CD4-positive, alpha-beta memory T cell (primary cell): ENCODE data around the gene HCLS1. TPM values are rescaled to one million over a fixed set of nuclear protein-coding genes. Genes with fewer than 3 reads are reported as not detected.

Experiments
- CTCF ChIA-PET: fragments of 350-600 bp; sonication (Branson Sonifier 250); formaldehyde crosslinking; loops from one replicate; lab custom pipeline; 2021; ENCODE audit warnings: inconsistent platforms; ENCODE audit not compliant: partially characterized antibody; lab: Charles Lee
- POLR2A ChIA-PET: fragments of 350-600 bp; sonication (Branson Sonifier 250); formaldehyde crosslinking; loops from one replicate; lab custom pipeline; 2021; ENCODE audit not compliant: partially characterized antibody; lab: Charles Lee
- DNase-seq, 5 donors: peaks; one replicate each; pipeline versions ENCODE4 v3.0.0 to v3.0.0-alpha.2; 2020 to 2022; ENCODE audit warnings: mixed read lengths in 1 of 5
- H3K27ac ChIP-seq: one replicate; pipeline ENCODE4 v1.7.0; 2013; ENCODE audit warnings: low read depth, low read length
- H3K27me3 ChIP-seq: 2 replicates; pipeline ENCODE4 v1.7.0; 2013; ENCODE audit warnings: mild to moderate bottlenecking, low read length, moderate library complexity; ENCODE audit not compliant: insufficient read depth
- H3K36me3 ChIP-seq: 2 replicates; pipeline ENCODE4 v1.7.0; 2013; ENCODE audit warnings: mild to moderate bottlenecking, low read length, moderate library complexity; ENCODE audit not compliant: insufficient read depth
- H3K4me1 ChIP-seq: 2 replicates; pipeline ENCODE4 v1.7.0; 2013; ENCODE audit warnings: mild to moderate bottlenecking, low read length, moderate library complexity; ENCODE audit not compliant: insufficient read depth
- H3K4me3 ChIP-seq, 2 donors: one replicate each; pipeline ENCODE4 v1.7.0; 2013; ENCODE audit warnings: low read length in 2 of 2, mild to moderate bottlenecking in 1 of 2
- H3K9me3 ChIP-seq, 2 donors: one replicate each; pipeline ENCODE4 v1.7.0; 2013; ENCODE audit warnings: low read length in 2 of 2, control low read depth in 1 of 2; ENCODE audit not compliant: control insufficient read depth in 1 of 2
- H3K27ac Mint-ChIP-seq, 7 donors: one replicate each; pipeline ENCODE4 v1.8.0; 2020 to 2021; ENCODE audit warnings: mixed read lengths in 7 of 7, mild to moderate bottlenecking in 6 of 7, inconsistent platforms in 3 of 7, moderate library complexity in 3 of 7
- H3K27me3 Mint-ChIP-seq, 2 donors: one replicate each; pipeline ENCODE4 v1.8.0; 2020 to 2021; ENCODE audit warnings: mixed read lengths in 2 of 2
- H3K36me3 Mint-ChIP-seq, 2 donors: one replicate each; pipeline ENCODE4 v1.8.0; 2020 to 2021; ENCODE audit warnings: mixed read lengths in 2 of 2, inconsistent platforms in 1 of 2, mild to moderate bottlenecking in 1 of 2
- H3K4me1 Mint-ChIP-seq, 4 donors: one replicate each; pipeline ENCODE4 v1.8.0; 2020 to 2021; ENCODE audit warnings: mixed read lengths in 4 of 4, mild to moderate bottlenecking in 1 of 4
- H3K4me3 Mint-ChIP-seq, 8 donors: one replicate each; pipeline ENCODE4 v1.8.0; 2020 to 2021; ENCODE audit warnings: mixed read lengths in 8 of 8, mild to moderate bottlenecking in 7 of 8, moderate library complexity in 6 of 8, inconsistent platforms in 3 of 8
- H3K9me3 Mint-ChIP-seq, 8 donors: one replicate each; pipeline ENCODE4 v1.8.0; 2020 to 2021; ENCODE audit warnings: mixed read lengths in 8 of 8, mild to moderate bottlenecking in 5 of 8, inconsistent platforms in 3 of 8, moderate library complexity in 1 of 8
- intact Hi-C: fragments of 100-400 bp; cut with micrococcal nuclease; formaldehyde crosslinking; loops from one replicate; pipeline ENCODE4 v1.15.1; 2023
- polyA plus RNA-seq, 2 donors: library from polyadenylated mRNA; unstranded; fragments of 300-500 nt; fragmentation: Illumina TruSeq; gene quantifications; one replicate each; pipeline ENCODE4 v1.2.3, GENCODE V29; 2021
- total RNA-seq, 2 experiments: library from RNA; stranded (reverse); gene quantifications; one replicate each; pipeline ENCODE4 v1.2.3, GENCODE V29; 2021

HCLS1 gene
- total and polyA plus RNA-seq, 4 experiments from 2014 or later = 336 to 503 (median 389) TPM

- peaks cover 71 to 79% of the 10 kb centered on the region in 2 donors for H3K36me3 Mint-ChIP-seq
- H3K4me3 Mint-ChIP-seq = no peak overlapping the region
- ChIA-PET POLR2A (no interaction called here), CTCF (no interaction called here)
- H3K27ac Mint-ChIP-seq = peak overlapping the region in 6 of 7 donors; percentile 3 to 46 (median 30)
- H3K4me3 ChIP-seq = no peak overlapping the region
- intact Hi-C loops = no loop called here
- H3K27ac ChIP-seq = no peak overlapping the region
- DNase-seq = no peak
- H3K9me3 Mint-ChIP-seq = no peaks in the 10 kb centered on the region
- H3K27me3 Mint-ChIP-seq = no peaks in the 10 kb centered on the region
- H3K36me3 ChIP-seq = peaks cover 70% of the 10 kb centered on the region
- H3K4me1 Mint-ChIP-seq = peaks cover 7 to 14% (median 10%) of the 10 kb centered on the region in 4 donors
- H3K9me3 ChIP-seq = no peaks in the 10 kb centered on the region
- H3K4me1 ChIP-seq = no peaks in the 10 kb centered on the region
- no peaks in the 10 kb centered on the region for H3K27me3 ChIP-seq
Observed at GRCh38 chr3:121642601-121643314, 17.9 kb downstream of the HCLS1 start.

GRCh38 chr3:121641127-121641526 lies 19.6 kb downstream of the HCLS1 start:
- intact Hi-C loops = no loop called here
- H3K36me3 ChIP-seq = peaks cover 79% of the 10 kb centered on the region
- Mint-ChIP-seq H3K27ac (peak overlapping the region in 4 of 7 donors; percentile 18 to 73 (median 28)), H3K27me3 (no peaks in the 10 kb centered on the region), H3K36me3 (peaks cover 80 to 88% of the 10 kb centered on the region in 2 donors), H3K4me3 (no peak overlapping the region), H3K4me1 (peaks cover 5 to 14% (median 8%) of the 10 kb centered on the region in 4 donors), H3K9me3 (no peaks in the 10 kb centered on the region)
- CTCF ChIA-PET = no interaction called here
- H3K9me3 ChIP-seq = no peaks in the 10 kb centered on the region
- DNase-seq = no peak
- POLR2A ChIA-PET = no interaction called here
- no peak overlapping the region for H3K27ac ChIP-seq
- no peaks in the 10 kb centered on the region for H3K27me3 ChIP-seq
- no peaks in the 10 kb centered on the region for H3K4me1 ChIP-seq
- H3K4me3 ChIP-seq = no peak overlapping the region

GRCh38 chr3:121637922-121638321 lies 22.8 kb downstream of the HCLS1 start:
- peaks cover 82% of the 10 kb centered on the region for H3K36me3 ChIP-seq
- Mint-ChIP-seq H3K9me3 (no peaks in the 10 kb centered on the region), H3K36me3 (peaks cover 83 to 89% of the 10 kb centered on the region in 2 donors), H3K27ac (peak overlapping the region in 4 of 7 donors; percentile 16 to 43 (median 36)), H3K4me3 (peak overlapping the region in 1 of 8 donors; percentile 55), H3K27me3 (no peaks in the 10 kb centered on the region), H3K4me1 (peaks cover 4 to 10% (median 6%) of the 10 kb centered on the region in 4 donors)
- CTCF ChIA-PET = no interaction called here
- intact Hi-C loops = no loop called here
- H3K4me3 ChIP-seq = no peak overlapping the region
- no peaks in the 10 kb centered on the region for H3K4me1 ChIP-seq
- no peaks in the 10 kb centered on the region for H3K9me3 ChIP-seq
- POLR2A ChIA-PET = no interaction called here
- no peaks in the 10 kb centered on the region for H3K27me3 ChIP-seq
- no peak overlapping the region for H3K27ac ChIP-seq
- no peak for DNase-seq

GRCh38 chr3:121630355-121630754 lies 30.3 kb downstream of the HCLS1 start:
- CTCF ChIA-PET = no interaction called here

GRCh38 chr3:121629601-121630000 lies 31.1 kb downstream of the HCLS1 start:
- Histone ChIP-seq H3K27ac (no peak overlapping the region), H3K4me3 (no peak overlapping the region), H3K9me3 (no peaks in the 10 kb centered on the region), H3K4me1 (no peaks in the 10 kb centered on the region), H3K27me3 (no peaks in the 10 kb centered on the region), H3K36me3 (peaks cover 34% of the 10 kb centered on the region)
- no peaks in the 10 kb centered on the region for H3K9me3 Mint-ChIP-seq
- ChIA-PET CTCF (no interaction called here), POLR2A (interaction anchor here (1.1 kb wide), 1 partner anchor 31 kb away, joined by 4 read pairs; the partner anchor contains the start of gene HCLS1)
- intact Hi-C loops = no loop called here
- peaks cover 56 to 59% of the 10 kb centered on the region in 2 donors for H3K36me3 Mint-ChIP-seq
- peak overlapping the region in 1 of 7 donors; percentile 73 for H3K27ac Mint-ChIP-seq
- H3K4me1 Mint-ChIP-seq = peaks cover 0 to 3% (median 0%) of the 10 kb centered on the region in 4 donors
- no peak for DNase-seq
- no peaks in the 10 kb centered on the region for H3K27me3 Mint-ChIP-seq
- H3K4me3 Mint-ChIP-seq = no peak overlapping the region

More at GRCh38 chr3:121630355-121630754, 30.3 kb downstream of the HCLS1 start:
- H3K9me3 ChIP-seq = no peaks in the 10 kb centered on the region
- H3K4me1 ChIP-seq = no peaks in the 10 kb centered on the region
- intact Hi-C loops = no loop called here
- no peaks in the 10 kb centered on the region for H3K9me3 Mint-ChIP-seq
- H3K27me3 ChIP-seq = no peaks in the 10 kb centered on the region
- peaks cover 0 to 4% (median 0%) of the 10 kb centered on the region in 4 donors for H3K4me1 Mint-ChIP-seq
- POLR2A ChIA-PET = no interaction called here
- no peak overlapping the region for H3K4me3 ChIP-seq
- no peak overlapping the region for H3K27ac ChIP-seq
- peak overlapping the region in 3 of 7 donors; percentile 10 to 61 (median 19) for H3K27ac Mint-ChIP-seq
- DNase-seq = no peak
- no peaks in the 10 kb centered on the region for H3K27me3 Mint-ChIP-seq
- H3K36me3 Mint-ChIP-seq = peaks cover 63 to 66% of the 10 kb centered on the region in 2 donors
- H3K36me3 ChIP-seq = peaks cover 41% of the 10 kb centered on the region
- H3K4me3 Mint-ChIP-seq = no peak overlapping the region

GRCh38 chr3:121627622-121628021 lies 33.1 kb downstream of the HCLS1 start:
- H3K27me3 Mint-ChIP-seq = peaks cover 0 to 1% of the 10 kb centered on the region in 2 donors
- no peaks in the 10 kb centered on the region for H3K9me3 Mint-ChIP-seq
- Histone ChIP-seq H3K27ac (no peak overlapping the region), H3K36me3 (peaks cover 18% of the 10 kb centered on the region), H3K9me3 (no peaks in the 10 kb centered on the region), H3K27me3 (no peaks in the 10 kb centered on the region), H3K4me1 (no peaks in the 10 kb centered on the region), H3K4me3 (no peak overlapping the region)
- CTCF ChIA-PET = no interaction called here
- POLR2A ChIA-PET = no interaction called here
- H3K36me3 Mint-ChIP-seq = peaks cover 39 to 43% of the 10 kb centered on the region in 2 donors
- H3K4me1 Mint-ChIP-seq = peaks cover 0 to 3% (median 0%) of the 10 kb centered on the region in 4 donors
- no peak for DNase-seq
- intact Hi-C loops = no loop called here
- H3K4me3 Mint-ChIP-seq = no peak overlapping the region
- no peak overlapping the region for H3K27ac Mint-ChIP-seq

GRCh38 chr3:121627211-121627610 lies 33.5 kb downstream of the HCLS1 start:
- peaks cover 14% of the 10 kb centered on the region for H3K36me3 ChIP-seq
- no peaks in the 10 kb centered on the region for H3K9me3 Mint-ChIP-seq
- peaks cover 0 to 1% of the 10 kb centered on the region in 2 donors for H3K27me3 Mint-ChIP-seq
- DNase-seq = no peak
- no peak overlapping the region for H3K27ac ChIP-seq
- peaks cover 0 to 3% (median 0%) of the 10 kb centered on the region in 4 donors for H3K4me1 Mint-ChIP-seq
- H3K9me3 ChIP-seq = no peaks in the 10 kb centered on the region
- CTCF ChIA-PET = no interaction called here
- no peaks in the 10 kb centered on the region for H3K4me1 ChIP-seq
- H3K27me3 ChIP-seq = no peaks in the 10 kb centered on the region
- no peak overlapping the region for H3K4me3 ChIP-seq
- POLR2A ChIA-PET = no interaction called here
- H3K36me3 Mint-ChIP-seq = peaks cover 35 to 38% of the 10 kb centered on the region in 2 donors
- peak overlapping the region in 1 of 7 donors; percentile 2 for H3K27ac Mint-ChIP-seq
- intact Hi-C loops = no loop called here
- H3K4me3 Mint-ChIP-seq = no peak overlapping the region
